IPS-18a (cell line): ENCODE data around the gene MIPEP.

Experiments used
- H3K27ac ChIP-seq: one replicate; pipeline ENCODE4 v1.5.1; 2013; ENCODE audit warnings: low read length
- H3K27me3 ChIP-seq: one replicate; pipeline ENCODE4 v1.6.1; 2013; ENCODE audit warnings: mild to moderate bottlenecking, low read length; ENCODE audit not compliant: control insufficient read depth, insufficient read depth
- H3K36me3 ChIP-seq: one replicate; pipeline ENCODE4 v1.6.1; 2013; ENCODE audit warnings: low read depth, low read length; ENCODE audit not compliant: control insufficient read depth
- H3K4me1 ChIP-seq: one replicate; pipeline ENCODE4 v1.6.1; 2013; ENCODE audit warnings: low read depth, low read length; ENCODE audit not compliant: control insufficient read depth
- H3K4me3 ChIP-seq: one replicate; pipeline ENCODE4 v1.5.1; 2013; ENCODE audit warnings: low read length
- H3K9ac ChIP-seq: one replicate; pipeline ENCODE4 v1.6.1; 2013; ENCODE audit warnings: mild to moderate bottlenecking, low read length, moderate library complexity
- H3K9me3 ChIP-seq: one replicate; pipeline ENCODE4 v1.6.1; 2013; ENCODE audit warnings: low read depth, low read length; ENCODE audit not compliant: control insufficient read depth

MIPEP gene

GRCh38 chr13:23718996-23719395 is 170.2 kb downstream of the MIPEP start:
- Histone ChIP-seq H3K9me3 (no peaks in the 10 kb centered on the region), H3K4me1 (peaks cover 4% of the 10 kb centered on the region), H3K4me3 (no peak overlapping the region), H3K27ac (no peak overlapping the region), H3K9ac (no peak overlapping the region), H3K36me3 (no peaks in the 10 kb centered on the region), H3K27me3 (no peaks in the 10 kb centered on the region)

GRCh38 chr13:23716401-23716800 is 172.8 kb downstream of the MIPEP start:
- H3K4me1 ChIP-seq: no peaks in the 10 kb centered on the region
- H3K9ac ChIP-seq: no peak overlapping the region
- no peak overlapping the region for H3K27ac ChIP-seq

GRCh38 chr13:23715762-23716235 is 173.4 kb downstream of the MIPEP start:
- Histone ChIP-seq H3K27me3 (no peaks in the 10 kb centered on the region), H3K9ac (no peak overlapping the region), H3K27ac (no peak overlapping the region), H3K9me3 (no peaks in the 10 kb centered on the region), H3K4me1 (no peaks in the 10 kb centered on the region), H3K4me3 (no peak overlapping the region), H3K36me3 (no peaks in the 10 kb centered on the region)

More at GRCh38 chr13:23716401-23716800, 172.8 kb downstream of the MIPEP start:
- H3K36me3 ChIP-seq: no peaks in the 10 kb centered on the region
- H3K27me3 ChIP-seq: no peaks in the 10 kb centered on the region
- H3K4me3 ChIP-seq: no peak overlapping the region
- no peaks in the 10 kb centered on the region for H3K9me3 ChIP-seq

GRCh38 chr13:23715092-23715761 is 174.0 kb downstream of the MIPEP start:
- Histone ChIP-seq H3K4me3 (no peak overlapping the region), H3K36me3 (no peaks in the 10 kb centered on the region), H3K9me3 (no peaks in the 10 kb centered on the region), H3K27ac (no peak overlapping the region), H3K27me3 (no peaks in the 10 kb centered on the region), H3K4me1 (no peaks in the 10 kb centered on the region), H3K9ac (no peak overlapping the region)

GRCh38 chr13:23714672-23715071 is 174.5 kb downstream of the MIPEP start:
- H3K27ac ChIP-seq: no peak overlapping the region
- no peaks in the 10 kb centered on the region for H3K36me3 ChIP-seq
- no peaks in the 10 kb centered on the region for H3K27me3 ChIP-seq
- H3K4me3 ChIP-seq: no peak overlapping the region
- H3K9me3 ChIP-seq: no peaks in the 10 kb centered on the region
- no peaks in the 10 kb centered on the region for H3K4me1 ChIP-seq
- no peak overlapping the region for H3K9ac ChIP-seq

- Histone ChIP-seq H3K9me3 (no peaks in the 10 kb centered on the region), H3K27ac (no peak overlapping the region), H3K36me3 (no peaks in the 10 kb centered on the region)
Measured at GRCh38 chr13:23711355-23711754, 177.8 kb downstream of the MIPEP start.

GRCh38 chr13:23710366-23710765 is 178.8 kb downstream of the MIPEP start:
- no peaks in the 10 kb centered on the region for H3K36me3 ChIP-seq
- H3K4me1 ChIP-seq: no peaks in the 10 kb centered on the region
- H3K4me3 ChIP-seq: no peak overlapping the region
- no peaks in the 10 kb centered on the region for H3K27me3 ChIP-seq
- H3K27ac ChIP-seq: no peak overlapping the region
- no peak overlapping the region for H3K9ac ChIP-seq
- no peaks in the 10 kb centered on the region for H3K9me3 ChIP-seq

More at GRCh38 chr13:23711355-23711754, 177.8 kb downstream of the MIPEP start:
- H3K4me3 ChIP-seq: no peak overlapping the region
- H3K27me3 ChIP-seq: no peaks in the 10 kb centered on the region
- no peak overlapping the region for H3K9ac ChIP-seq
- H3K4me1 ChIP-seq: no peaks in the 10 kb centered on the region

GRCh38 chr13:23709536-23709935 is 179.7 kb downstream of the MIPEP start:
- Histone ChIP-seq H3K27ac (no peak overlapping the region), H3K36me3 (no peaks in the 10 kb centered on the region), H3K9me3 (no peaks in the 10 kb centered on the region), H3K9ac (no peak overlapping the region), H3K4me1 (no peaks in the 10 kb centered on the region), H3K27me3 (no peaks in the 10 kb centered on the region), H3K4me3 (no peak overlapping the region)

- no peak overlapping the region for H3K27ac ChIP-seq
- H3K4me3 ChIP-seq: no peak overlapping the region
Measured at GRCh38 chr13:23707674-23708073, 181.5 kb downstream of the MIPEP start.

GRCh38 chr13:23705583-23705982 is 183.6 kb downstream of the MIPEP start:
- Histone ChIP-seq H3K27me3 (no peaks in the 10 kb centered on the region), H3K4me1 (no peaks in the 10 kb centered on the region), H3K9me3 (no peaks in the 10 kb centered on the region), H3K9ac (no peak overlapping the region), H3K36me3 (no peaks in the 10 kb centered on the region), H3K27ac (no peak overlapping the region), H3K4me3 (no peak overlapping the region)

More at GRCh38 chr13:23707674-23708073, 181.5 kb downstream of the MIPEP start:
- no peaks in the 10 kb centered on the region for H3K36me3 ChIP-seq
- no peaks in the 10 kb centered on the region for H3K27me3 ChIP-seq
- H3K9me3 ChIP-seq: no peaks in the 10 kb centered on the region
- no peak overlapping the region for H3K9ac ChIP-seq
- H3K4me1 ChIP-seq: no peaks in the 10 kb centered on the region

- Histone ChIP-seq H3K9me3 (no peaks in the 10 kb centered on the region), H3K9ac (no peak overlapping the region), H3K27ac (no peak overlapping the region), H3K4me1 (no peaks in the 10 kb centered on the region), H3K27me3 (no peaks in the 10 kb centered on the region), H3K36me3 (no peaks in the 10 kb centered on the region), H3K4me3 (no peak overlapping the region)
Measured at GRCh38 chr13:23703246-23703860, 185.8 kb downstream of the MIPEP start.

- Histone ChIP-seq H3K27ac (no peak overlapping the region), H3K4me1 (no peaks in the 10 kb centered on the region), H3K36me3 (no peaks in the 10 kb centered on the region), H3K9ac (no peak overlapping the region), H3K4me3 (no peak overlapping the region), H3K9me3 (no peaks in the 10 kb centered on the region), H3K27me3 (no peaks in the 10 kb centered on the region)
Measured at GRCh38 chr13:23701636-23702035, 187.6 kb downstream of the MIPEP start.
